MCF 10A (cell line): ENCODE data around the gene ANKIB1. TPM values are rescaled to one million over a fixed set of nuclear protein-coding genes. Genes with fewer than 3 reads are reported as not detected.

Source experiments
- BruUV-seq: library from RNA; stranded (reverse); fragments of 400-500 nt; replicated peaks from 2 replicates; lab custom pipeline; 2021; lab: Mats Ljungman, UMichigan
- CTCF ChIA-PET: fragments of 300-600 bp; sonication (Branson Sonifier 250); formaldehyde crosslinking; extraction: SDS; loops from one replicate; lab custom pipeline; 2021; ENCODE audit warnings: antibody characterized with exemption, inconsistent platforms; lab: Yijun Ruan, JAX
- POLR2A ChIA-PET: fragments of 300-600, 350-650 bp; sonication (Branson Sonifier 250); formaldehyde crosslinking; extraction: SDS; loops from one replicate; lab custom pipeline; 2020; ENCODE audit warnings: antibody characterized with exemption, inconsistent platforms; lab: Yijun Ruan, JAX
- DNase-seq: peaks from one replicate; pipeline ENCODE4 v3.0.0-alpha.2; 2018; ENCODE audit not compliant: unreplicated experiment
- H3K27ac Mint-ChIP-seq: one replicate; pipeline ENCODE4 v1.8.0; 2022; ENCODE audit warnings: mild to moderate bottlenecking, low read depth, mixed read lengths; ENCODE audit not compliant: unreplicated experiment
- H3K27me3 Mint-ChIP-seq: one replicate; pipeline ENCODE4 v1.8.0; 2022; ENCODE audit warnings: mixed read lengths; ENCODE audit not compliant: insufficient read depth, unreplicated experiment
- H3K36me3 Mint-ChIP-seq: one replicate; pipeline ENCODE4 v1.8.0; 2022; ENCODE audit warnings: mild to moderate bottlenecking, moderate library complexity, mixed read lengths; ENCODE audit not compliant: insufficient read depth, unreplicated experiment
- H3K4me1 Mint-ChIP-seq: one replicate; pipeline ENCODE4 v1.8.0; 2022; ENCODE audit warnings: mixed read lengths; ENCODE audit not compliant: insufficient read depth, unreplicated experiment
- H3K4me3 Mint-ChIP-seq: one replicate; pipeline ENCODE4 v1.8.0; 2022; ENCODE audit warnings: mild to moderate bottlenecking, moderate library complexity, mixed read lengths; ENCODE audit not compliant: unreplicated experiment
- H3K9me3 Mint-ChIP-seq: one replicate; pipeline ENCODE4 v1.8.0; 2022; ENCODE audit warnings: mixed read lengths; ENCODE audit not compliant: unreplicated experiment
- CTCF ChIP-seq: fragments of 200-600 bp; IDR thresholded peaks from one replicate; pipeline ENCODE4 v1.8.0; 2022; ENCODE audit warnings: antibody characterized with exemption, mild to moderate bottlenecking; ENCODE audit not compliant: unreplicated experiment
- intact Hi-C: fragments of 100-400 bp; cut with micrococcal nuclease; formaldehyde crosslinking; loops from 2 replicates; pipeline ENCODE4 v1.14.1; 2022
- total RNA-seq: library from RNA; stranded (reverse); gene quantifications from 2 replicates; pipeline ENCODE4 v1.2.3, GENCODE V29; 2022

Gene ANKIB1
- total RNA-seq, 1 experiment from 2014 or later, result 33.0 TPM

- no TSS peak for BruUV-seq
- Mint-ChIP-seq H3K27ac (no peak overlapping the region), H3K27me3 (no peaks in the 10 kb centered on the region), H3K36me3 (peaks cover 28% of the 10 kb centered on the region), H3K4me3 (no peak overlapping the region), H3K4me1 (no peaks in the 10 kb centered on the region), H3K9me3 (no peaks in the 10 kb centered on the region)
- no peak for DNase-seq
- ChIA-PET POLR2A (interaction anchor here (1.1 kb wide), 1 partner anchor 12 kb away, joined by 3 read pairs; no protein-coding TSS in a partner anchor), CTCF (interaction anchor here (0.6 to 0.7 kb wide), 2 partner anchors 121 to 387 kb away, joined by 3 read pairs; no protein-coding TSS in a partner anchor)
- TF ChIP-seq CTCF, result no peak
- intact Hi-C loops, result no loop called here
Observed at GRCh38 chr7:92304406-92304893, 58.7 kb downstream of the ANKIB1 start.

GRCh38 chr7:92306153-92306552 lies 60.4 kb downstream of the ANKIB1 start:
- TF ChIP-seq CTCF, result no peak
- H3K4me1 Mint-ChIP-seq, result no peaks in the 10 kb centered on the region
- H3K36me3 Mint-ChIP-seq, result peaks cover 22% of the 10 kb centered on the region
- H3K9me3 Mint-ChIP-seq, result no peaks in the 10 kb centered on the region
- no peak overlapping the region for H3K4me3 Mint-ChIP-seq
- ChIA-PET POLR2A (no interaction called here), CTCF (no interaction called here)
- intact Hi-C loops, result no loop called here
- no peaks in the 10 kb centered on the region for H3K27me3 Mint-ChIP-seq
- H3K27ac Mint-ChIP-seq, result no peak overlapping the region
- DNase-seq, result peak; percentile 3
- BruUV-seq, result no TSS peak

- Mint-ChIP-seq H3K27me3 (no peaks in the 10 kb centered on the region), H3K9me3 (no peaks in the 10 kb centered on the region), H3K4me3 (no peak overlapping the region), H3K27ac (no peak overlapping the region), H3K4me1 (no peaks in the 10 kb centered on the region), H3K36me3 (peaks cover 4% of the 10 kb centered on the region)
- DNase-seq, result no peak
- CTCF ChIA-PET, result interaction anchor here (1.7 kb wide), 1 partner anchor 111 kb away, joined by 3 read pairs; no protein-coding TSS in a partner anchor
- no peak for TF ChIP-seq CTCF
- intact Hi-C loops, result no loop called here
- BruUV-seq, result no TSS peak
- POLR2A ChIA-PET, result no interaction called here
Observed at GRCh38 chr7:92313055-92313454, 67.3 kb downstream of the ANKIB1 start.

- H3K36me3 Mint-ChIP-seq, result peaks cover 16% of the 10 kb centered on the region
- ChIA-PET POLR2A (interaction anchor here (1.8 kb wide), 1 partner anchor 24 kb away, joined by 6 read pairs; no protein-coding TSS in a partner anchor), CTCF (no interaction called here)
- H3K4me1 Mint-ChIP-seq, result no peaks in the 10 kb centered on the region
- DNase-seq, result no peak
- TF ChIP-seq CTCF, result no peak
- H3K27me3 Mint-ChIP-seq, result no peaks in the 10 kb centered on the region
- H3K9me3 Mint-ChIP-seq, result no peaks in the 10 kb centered on the region
- intact Hi-C loops, result no loop called here
- no peak overlapping the region for H3K27ac Mint-ChIP-seq
- BruUV-seq, result no TSS peak
- no peak overlapping the region for H3K4me3 Mint-ChIP-seq
Observed at GRCh38 chr7:92319243-92319642, 73.5 kb downstream of the ANKIB1 start.
